K562 (cell line): ENCODE data around the gene BICDL1.

Experiments used
- ATF7 ChIP-seq: fragments of 450-650 bp; IDR thresholded peaks from 2 replicates; pipeline ENCODE4 v1.7.1; 2014; ENCODE audit warnings: mild to moderate bottlenecking, moderate library complexity
- JUND ChIP-seq, 2 experiments: IDR thresholded peaks; 2 replicates in 1 of 2; 3 replicates in 1 of 2; pipeline ENCODE4 v1.6.1; 2011; ENCODE audit warnings: borderline replicate concordance in 2 of 2, low read depth in 2 of 2, low read length in 2 of 2, improper control_type of control experiment in 1 of 2, missing biosample characterization in 1 of 2, missing genetic modification characterization in 1 of 2, missing genetic modification reagents in 1 of 2
- THRAP3 ChIP-seq: fragments of 450-650 bp; IDR thresholded peaks from 2 replicates; pipeline ENCODE4 v1.6.1; 2016; ENCODE audit warnings: mild to moderate bottlenecking, inconsistent platforms, borderline replicate concordance
- YY1 ChIP-seq, 3 experiments: IDR thresholded peaks; 2 replicates each; pipeline ENCODE4 v1.6.1; 2011; ENCODE audit warnings: low read length in 2 of 3, mild to moderate bottlenecking in 2 of 3, moderate library complexity in 2 of 3, borderline replicate concordance in 1 of 3, control low read depth in 1 of 3, low read depth in 1 of 3; ENCODE audit not compliant: insufficient read depth in 3 of 3, insufficient replicate concordance in 2 of 3, control insufficient read depth in 1 of 3, insufficient read length in 1 of 3; ENCODE audit errors: extremely low read depth in 1 of 3

GRCh38 chr12:120054293-120054692, 65.3 kb downstream of the BICDL1 start:
- TF ChIP-seq ATF7 (no peak), YY1 (IDR thresholded peaks at IDR 0.05; ENCODE audit: borderline replicate concordance in 1 of 3, control insufficient read depth in 1 of 3, extremely low read depth in 1 of 3, insufficient read depth in 3 of 3, insufficient read length in 1 of 3, insufficient replicate concordance in 2 of 3, low read depth in 1 of 3, low read length in 2 of 3) (no peak), JUND (IDR thresholded peaks at IDR 0.05; ENCODE audit: borderline replicate concordance, low read depth, low read length) (no peak), JUND (tag; IDR thresholded peaks at IDR 0.05; ENCODE audit: borderline replicate concordance, low read depth, low read length) (no peak), THRAP3 (no peak)
